ENCODE data around the gene ZFYVE27.

DNA sequence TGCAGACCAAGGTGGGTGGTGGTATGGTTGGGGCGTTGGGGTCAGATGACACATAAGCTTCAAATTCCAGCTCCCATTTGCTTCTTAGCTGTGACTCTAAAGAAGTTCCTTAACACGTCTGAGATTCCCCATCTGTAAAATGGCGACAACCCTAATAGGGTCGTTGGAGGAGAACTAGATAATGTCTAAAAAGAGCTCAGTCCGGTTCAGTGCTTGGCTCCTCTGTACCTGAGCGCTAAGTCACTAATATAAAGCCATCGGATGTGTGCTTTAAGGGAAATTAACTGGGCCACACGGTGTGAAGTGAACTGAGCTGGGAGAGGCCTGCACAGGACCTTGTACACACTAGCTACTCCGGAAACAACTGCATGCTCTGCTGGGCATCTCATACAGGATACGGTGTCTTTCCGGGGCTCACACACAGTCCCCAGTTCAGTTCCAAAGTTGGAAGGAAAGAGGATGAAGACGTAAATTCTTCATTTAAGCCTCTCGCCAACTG, 476 bp upstream of the ZFYVE27 start:
- TF ChIP-seq, protein P1, sequence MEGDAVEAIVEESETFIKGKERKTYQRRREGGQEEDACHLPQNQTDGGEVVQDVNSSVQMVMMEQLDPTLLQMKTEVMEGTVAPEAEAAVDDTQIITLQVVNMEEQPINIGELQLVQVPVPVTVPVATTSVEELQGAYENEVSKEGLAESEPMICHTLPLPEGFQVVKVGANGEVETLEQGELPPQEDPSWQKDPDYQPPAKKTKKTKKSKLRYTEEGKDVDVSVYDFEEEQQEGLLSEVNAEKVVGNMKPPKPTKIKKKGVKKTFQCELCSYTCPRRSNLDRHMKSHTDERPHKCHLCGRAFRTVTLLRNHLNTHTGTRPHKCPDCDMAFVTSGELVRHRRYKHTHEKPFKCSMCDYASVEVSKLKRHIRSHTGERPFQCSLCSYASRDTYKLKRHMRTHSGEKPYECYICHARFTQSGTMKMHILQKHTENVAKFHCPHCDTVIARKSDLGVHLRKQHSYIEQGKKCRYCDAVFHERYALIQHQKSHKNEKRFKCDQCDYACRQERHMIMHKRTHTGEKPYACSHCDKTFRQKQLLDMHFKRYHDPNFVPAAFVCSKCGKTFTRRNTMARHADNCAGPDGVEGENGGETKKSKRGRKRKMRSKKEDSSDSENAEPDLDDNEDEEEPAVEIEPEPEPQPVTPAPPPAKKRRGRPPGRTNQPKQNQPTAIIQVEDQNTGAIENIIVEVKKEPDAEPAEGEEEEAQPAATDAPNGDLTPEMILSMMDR (IDR thresholded peaks at IDR 0.05) = no peak
- no peak for TF ChIP-seq POLR2A (IDR thresholded peaks at IDR 0.05)

All from Peyer's patch (tissue), 4 donors.